ENCODE measurements around the gene TRDN. TPM values are rescaled to one million over a fixed set of nuclear protein-coding genes. Genes with fewer than 3 reads are reported as not detected.
"Not testable (repeated sequence)": the region's sequence is repeated elsewhere in the genome, so short reads cannot be mapped to it uniquely, and the experiment has no call there.

The TRDN gene
- total RNA-seq, 1 donor from 2014 or later = not detected

GRCh38 chr6:123467392-123467791 lies 169.4 kb downstream of the TRDN start:
- FAIRE-seq (no peak), DNase-seq (ENCODE audit: low read depth) (no peak)
- TF ChIP-seq CTCF (IDR thresholded peaks at IDR 0.05; ENCODE audit: insufficient read depth, low read length, severe bottlenecking) = no peak

GRCh38 chr6:123462152-123462551 lies 174.6 kb downstream of the TRDN start:
- FAIRE-seq = no peak
- no peak for DNase-seq (ENCODE audit: low read depth)
- TF ChIP-seq CTCF (IDR thresholded peaks at IDR 0.05; ENCODE audit: insufficient read depth, low read length, severe bottlenecking) = no peak
- Histone ChIP-seq H3K4me3 (ENCODE audit: low read depth, low read length) (no peak overlapping the region), H3K27me3 (ENCODE audit: control insufficient read depth, insufficient read depth, low read length) (no peaks in the 10 kb centered on the region), H3K36me3 (ENCODE audit: control insufficient read depth, insufficient read depth, low read length) (no peaks in the 10 kb centered on the region)

More at GRCh38 chr6:123467392-123467791, 169.4 kb downstream of the TRDN start:
- Histone ChIP-seq H3K27me3 (ENCODE audit: control insufficient read depth, insufficient read depth, low read length) (no peaks in the 10 kb centered on the region), H3K36me3 (ENCODE audit: control insufficient read depth, insufficient read depth, low read length) (no peaks in the 10 kb centered on the region), H3K4me3 (ENCODE audit: low read depth, low read length) (no peak overlapping the region)

DNA sequence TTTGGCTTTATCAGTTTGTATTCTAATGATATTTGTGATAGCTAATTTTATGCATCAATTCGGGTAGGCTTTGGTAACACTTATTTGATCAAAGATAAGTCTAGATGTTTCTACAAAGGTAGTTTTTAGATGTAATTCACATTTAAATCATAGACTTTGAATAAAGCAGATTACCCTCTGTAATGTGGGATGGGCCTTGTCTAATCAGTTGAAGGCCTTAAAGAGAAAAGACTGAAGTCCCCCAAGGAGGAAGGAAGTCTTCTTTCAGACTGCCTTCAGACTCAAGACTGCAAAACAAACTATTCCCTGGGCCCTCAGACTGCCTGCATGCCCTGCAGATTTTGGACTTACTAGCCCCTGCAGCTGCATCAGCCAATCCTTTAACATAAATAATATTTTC lies 178.5 kb downstream of the TRDN start:
- no peaks in the 10 kb centered on the region for H3K27me3 ChIP-seq (ENCODE audit: control insufficient read depth, insufficient read depth, low read length)
- DNase-seq (ENCODE audit: low read depth) = no peak
- H3K4me3 ChIP-seq (ENCODE audit: low read depth, low read length) = no peak overlapping the region
- no peak for TF ChIP-seq CTCF (IDR thresholded peaks at IDR 0.05; ENCODE audit: insufficient read depth, low read length, severe bottlenecking)
- no peaks in the 10 kb centered on the region for H3K36me3 ChIP-seq (ENCODE audit: control insufficient read depth, insufficient read depth, low read length)
- no peak for FAIRE-seq

GRCh38 chr6:123456836-123457235 lies 179.9 kb downstream of the TRDN start:
- Histone ChIP-seq H3K36me3 (ENCODE audit: control insufficient read depth, insufficient read depth, low read length) (no peaks in the 10 kb centered on the region), H3K27me3 (ENCODE audit: control insufficient read depth, insufficient read depth, low read length) (no peaks in the 10 kb centered on the region), H3K4me3 (ENCODE audit: low read depth, low read length) (no peak overlapping the region)
- DNase-seq (ENCODE audit: low read depth) (no peak), FAIRE-seq (no peak)
- no peak for TF ChIP-seq CTCF (IDR thresholded peaks at IDR 0.05; ENCODE audit: insufficient read depth, low read length, severe bottlenecking)

- Histone ChIP-seq H3K36me3 (ENCODE audit: control insufficient read depth, insufficient read depth, low read length) (no peaks in the 10 kb centered on the region), H3K4me3 (ENCODE audit: low read depth, low read length) (no peak overlapping the region), H3K27me3 (ENCODE audit: control insufficient read depth, insufficient read depth, low read length) (no peaks in the 10 kb centered on the region)
- FAIRE-seq = no peak
- DNase-seq (ENCODE audit: low read depth) = no peak
- no peak for TF ChIP-seq CTCF (IDR thresholded peaks at IDR 0.05; ENCODE audit: insufficient read depth, low read length, severe bottlenecking)
Measured at GRCh38 chr6:123454448-123454847, 182.3 kb downstream of the TRDN start.

DNA sequence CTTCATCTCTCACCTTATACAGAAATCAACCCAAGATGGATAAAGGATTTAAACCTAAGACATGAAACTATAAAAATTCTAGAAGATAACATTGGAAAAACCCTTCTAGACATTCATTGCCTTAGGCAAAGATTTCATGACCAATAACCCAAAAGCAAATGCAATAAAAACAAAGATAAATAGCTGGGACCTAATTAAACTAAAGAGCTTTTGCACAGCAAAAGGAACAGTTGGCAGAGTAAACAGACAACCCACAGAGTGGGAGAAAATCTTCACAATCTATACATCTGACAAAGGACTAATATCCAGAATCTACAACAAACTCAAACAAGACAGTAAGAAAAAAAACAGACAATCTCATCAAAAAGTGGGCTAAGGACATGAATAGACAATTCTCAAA lies 183.7 kb downstream of the TRDN start:
- H3K27me3 ChIP-seq (ENCODE audit: control insufficient read depth, insufficient read depth, low read length); FAIRE-seq; DNase-seq (ENCODE audit: low read depth); H3K36me3 ChIP-seq (ENCODE audit: control insufficient read depth, insufficient read depth, low read length); H3K4me3 ChIP-seq (ENCODE audit: low read depth, low read length): not testable (repeated sequence)
